ENCODE data around the gene MIPOL1. TPM values are rescaled to one million over a fixed set of nuclear protein-coding genes. Genes with fewer than 3 reads are reported as not detected.

Gene MIPOL1
- total and polyA plus RNA-seq, 7 experiments from 2014 or later: 0.12 to 0.69 (median 0.27) TPM; not detected in 4

GRCh38 chr14:37165794-37166193, 31.9 kb upstream of the MIPOL1 start:
- no peaks in the 10 kb centered on the region for H3K36me3 Mint-ChIP-seq
- CTCF ChIA-PET: no interaction called here

GRCh38 chr14:37167151-37168047, 30.3 kb upstream of the MIPOL1 start:
- ChIA-PET CTCF (no interaction called here), POLR2A (no interaction called here)
- Histone ChIP-seq H3K27ac (ENCODE audit: low read depth, low read length) (no peak overlapping the region), H3K36me3 (ENCODE audit: control insufficient read depth in 2 of 3, insufficient read depth in 3 of 3, low read length in 3 of 3) (no peaks in the 10 kb centered on the region), H3K27me3 (ENCODE audit: control insufficient read depth in 2 of 2, insufficient read depth in 2 of 2, low read length in 2 of 2) (no peaks in the 10 kb centered on the region), H3K4me3 (ENCODE audit: low read length) (no peak overlapping the region), H3K9me3 (ENCODE audit: control insufficient read depth in 2 of 3, low read length in 3 of 3) (no peaks in the 10 kb centered on the region), H3K4me1 (ENCODE audit: control insufficient read depth in 2 of 2, insufficient read depth in 2 of 2, low read length in 2 of 2) (no peaks in the 10 kb centered on the region)
- peaks cover 0 to 9% (median 4%) of the 10 kb centered on the region in 11 donors for H3K9me3 Mint-ChIP-seq
- no peaks in the 10 kb centered on the region for H3K36me3 Mint-ChIP-seq
- peaks cover 5 to 30% (median 11%) of the 10 kb centered on the region in 5 donors for H3K27me3 Mint-ChIP-seq
- no peak for ATAC-seq
- H3K4me3 Mint-ChIP-seq: no peak overlapping the region
- peaks cover 0 to 3% (median 0%) of the 10 kb centered on the region in 7 donors for H3K4me1 Mint-ChIP-seq
- intact Hi-C loops (cut with micrococcal nuclease): no loop called here
- no peak for DNase-seq
- H3K27ac Mint-ChIP-seq: no peak overlapping the region

More at GRCh38 chr14:37165794-37166193, 31.9 kb upstream of the MIPOL1 start:
- H3K27ac ChIP-seq (ENCODE audit: low read depth, low read length): no peak overlapping the region
- POLR2A ChIA-PET: no interaction called here
- ATAC-seq (no peak), DNase-seq (no peak)
- H3K4me3 ChIP-seq (ENCODE audit: low read length): no peak overlapping the region
- Mint-ChIP-seq H3K4me3 (no peak overlapping the region), H3K27ac (no peak overlapping the region), H3K4me1 (no peaks in the 10 kb centered on the region), H3K27me3 (peaks cover 0 to 18% (median 2%) of the 10 kb centered on the region in 5 donors), H3K9me3 (peaks cover 0 to 17% (median 5%) of the 10 kb centered on the region in 11 donors)
- no peaks in the 10 kb centered on the region for H3K4me1 ChIP-seq (ENCODE audit: control insufficient read depth in 2 of 2, insufficient read depth in 2 of 2, low read length in 2 of 2)
- H3K9me3 ChIP-seq (ENCODE audit: control insufficient read depth in 2 of 3, low read length in 3 of 3): no peaks in the 10 kb centered on the region
- no peaks in the 10 kb centered on the region for H3K36me3 ChIP-seq (ENCODE audit: control insufficient read depth in 2 of 3, insufficient read depth in 3 of 3, low read length in 3 of 3)
- no peaks in the 10 kb centered on the region for H3K27me3 ChIP-seq (ENCODE audit: control insufficient read depth in 2 of 2, insufficient read depth in 2 of 2, low read length in 2 of 2)
- intact Hi-C loops (cut with micrococcal nuclease): no loop called here

- ChIA-PET CTCF (no interaction called here), POLR2A (no interaction called here)
- H3K36me3 ChIP-seq (ENCODE audit: control insufficient read depth in 2 of 3, insufficient read depth in 3 of 3, low read length in 3 of 3): no peaks in the 10 kb centered on the region
- Mint-ChIP-seq H3K36me3 (no peaks in the 10 kb centered on the region), H3K27ac (no peak overlapping the region), H3K4me1 (peaks cover 0 to 3% (median 0%) of the 10 kb centered on the region in 7 donors), H3K9me3 (peaks cover 0 to 9% (median 4%) of the 10 kb centered on the region in 11 donors), H3K27me3 (peaks cover 5 to 43% (median 18%) of the 10 kb centered on the region in 5 donors), H3K4me3 (no peak overlapping the region)
- H3K27me3 ChIP-seq (ENCODE audit: control insufficient read depth in 2 of 2, insufficient read depth in 2 of 2, low read length in 2 of 2): no peaks in the 10 kb centered on the region
- no peaks in the 10 kb centered on the region for H3K9me3 ChIP-seq (ENCODE audit: control insufficient read depth in 2 of 3, low read length in 3 of 3)
- H3K4me1 ChIP-seq (ENCODE audit: control insufficient read depth in 2 of 2, insufficient read depth in 2 of 2, low read length in 2 of 2): no peaks in the 10 kb centered on the region
- no peak overlapping the region for H3K4me3 ChIP-seq (ENCODE audit: low read length)
- intact Hi-C loops (cut with micrococcal nuclease): no loop called here
- H3K27ac ChIP-seq (ENCODE audit: low read depth, low read length): no peak overlapping the region
- no peak for DNase-seq
- ATAC-seq: no peak
Measured at GRCh38 chr14:37168721-37169120, 29.0 kb upstream of the MIPOL1 start.

- POLR2A ChIA-PET: no interaction called here
- intact Hi-C loops (cut with micrococcal nuclease): no loop called here
- Mint-ChIP-seq H3K36me3 (no peaks in the 10 kb centered on the region), H3K4me3 (no peak overlapping the region), H3K4me1 (peaks cover 0 to 3% (median 0%) of the 10 kb centered on the region in 7 donors), H3K27me3 (peaks cover 16 to 55% (median 22%) of the 10 kb centered on the region in 5 donors), H3K27ac (no peak overlapping the region), H3K9me3 (peaks cover 0 to 13% (median 2%) of the 10 kb centered on the region in 11 donors)
- Histone ChIP-seq H3K27ac (ENCODE audit: low read depth, low read length) (no peak overlapping the region), H3K27me3 (ENCODE audit: control insufficient read depth in 2 of 2, insufficient read depth in 2 of 2, low read length in 2 of 2) (no peaks in the 10 kb centered on the region), H3K4me3 (ENCODE audit: low read length) (no peak overlapping the region), H3K36me3 (ENCODE audit: control insufficient read depth in 2 of 3, insufficient read depth in 3 of 3, low read length in 3 of 3) (no peaks in the 10 kb centered on the region), H3K9me3 (ENCODE audit: control insufficient read depth in 2 of 3, low read length in 3 of 3) (no peaks in the 10 kb centered on the region), H3K4me1 (ENCODE audit: control insufficient read depth in 2 of 2, insufficient read depth in 2 of 2, low read length in 2 of 2) (no peaks in the 10 kb centered on the region)
- CTCF ChIA-PET: no interaction called here
- ATAC-seq: no peak
- DNase-seq: no peak
Measured at GRCh38 chr14:37170237-37170636, 27.5 kb upstream of the MIPOL1 start.

- POLR2A ChIA-PET: no interaction called here
- Histone ChIP-seq H3K4me3 (ENCODE audit: low read length) (no peak overlapping the region), H3K27ac (ENCODE audit: low read depth, low read length) (no peak overlapping the region), H3K36me3 (ENCODE audit: control insufficient read depth in 2 of 3, insufficient read depth in 3 of 3, low read length in 3 of 3) (no peaks in the 10 kb centered on the region), H3K27me3 (ENCODE audit: control insufficient read depth in 2 of 2, insufficient read depth in 2 of 2, low read length in 2 of 2) (no peaks in the 10 kb centered on the region), H3K4me1 (ENCODE audit: control insufficient read depth in 2 of 2, insufficient read depth in 2 of 2, low read length in 2 of 2) (no peaks in the 10 kb centered on the region), H3K9me3 (ENCODE audit: control insufficient read depth in 2 of 3, low read length in 3 of 3) (no peaks in the 10 kb centered on the region)
- Mint-ChIP-seq H3K4me3 (no peak overlapping the region), H3K27ac (peak overlapping the region in 1 of 9 donors; percentile 23), H3K4me1 (peaks cover 0 to 3% (median 0%) of the 10 kb centered on the region in 7 donors), H3K36me3 (no peaks in the 10 kb centered on the region), H3K27me3 (peaks cover 16 to 55% (median 22%) of the 10 kb centered on the region in 5 donors), H3K9me3 (peaks cover 0 to 13% (median 0%) of the 10 kb centered on the region in 11 donors)
- intact Hi-C loops (cut with micrococcal nuclease): no loop called here
- CTCF ChIA-PET: interaction anchor here (0.6 kb wide), 1 partner anchor 9 kb away, joined by 5 read pairs; no protein-coding TSS in a partner anchor
- DNase-seq (no peak), ATAC-seq (no peak)
Measured at GRCh38 chr14:37170993-37171392, 26.7 kb upstream of the MIPOL1 start.

- Histone ChIP-seq H3K4me3 (ENCODE audit: low read length) (no peak overlapping the region), H3K27ac (ENCODE audit: low read depth, low read length) (no peak overlapping the region), H3K4me1 (ENCODE audit: control insufficient read depth in 2 of 2, insufficient read depth in 2 of 2, low read length in 2 of 2) (no peaks in the 10 kb centered on the region), H3K27me3 (ENCODE audit: control insufficient read depth in 2 of 2, insufficient read depth in 2 of 2, low read length in 2 of 2) (no peaks in the 10 kb centered on the region), H3K36me3 (ENCODE audit: control insufficient read depth in 2 of 3, insufficient read depth in 3 of 3, low read length in 3 of 3) (no peaks in the 10 kb centered on the region), H3K9me3 (ENCODE audit: control insufficient read depth in 2 of 3, low read length in 3 of 3) (no peaks in the 10 kb centered on the region)
- Mint-ChIP-seq H3K9me3 (peaks cover 0 to 14% (median under 1%) of the 10 kb centered on the region in 11 donors), H3K36me3 (no peaks in the 10 kb centered on the region), H3K4me3 (peak overlapping the region in 3 of 10 donors; percentile 23 to 53 (median 51)), H3K27ac (no peak overlapping the region), H3K27me3 (peaks cover 16 to 55% (median 23%) of the 10 kb centered on the region in 5 donors), H3K4me1 (peaks cover 0 to 3% (median 0%) of the 10 kb centered on the region in 7 donors)
- CTCF ChIA-PET: interaction anchor here (0.6 kb wide), 1 partner anchor 9 kb away, joined by 5 read pairs; no protein-coding TSS in a partner anchor
- DNase-seq: no peak
- ATAC-seq: no peak
- POLR2A ChIA-PET: no interaction called here
- intact Hi-C loops (cut with micrococcal nuclease): no loop called here
Measured at GRCh38 chr14:37171678-37172023, 26.1 kb upstream of the MIPOL1 start.
